ENCODE data around the gene NDRG2. TPM values are rescaled to one million over a fixed set of nuclear protein-coding genes. Genes with fewer than 3 reads are reported as not detected.

NDRG2 gene
- polyA plus RNA-seq, 3 donors = 6.8 to 11.7 (median 11.1) TPM

DNA sequence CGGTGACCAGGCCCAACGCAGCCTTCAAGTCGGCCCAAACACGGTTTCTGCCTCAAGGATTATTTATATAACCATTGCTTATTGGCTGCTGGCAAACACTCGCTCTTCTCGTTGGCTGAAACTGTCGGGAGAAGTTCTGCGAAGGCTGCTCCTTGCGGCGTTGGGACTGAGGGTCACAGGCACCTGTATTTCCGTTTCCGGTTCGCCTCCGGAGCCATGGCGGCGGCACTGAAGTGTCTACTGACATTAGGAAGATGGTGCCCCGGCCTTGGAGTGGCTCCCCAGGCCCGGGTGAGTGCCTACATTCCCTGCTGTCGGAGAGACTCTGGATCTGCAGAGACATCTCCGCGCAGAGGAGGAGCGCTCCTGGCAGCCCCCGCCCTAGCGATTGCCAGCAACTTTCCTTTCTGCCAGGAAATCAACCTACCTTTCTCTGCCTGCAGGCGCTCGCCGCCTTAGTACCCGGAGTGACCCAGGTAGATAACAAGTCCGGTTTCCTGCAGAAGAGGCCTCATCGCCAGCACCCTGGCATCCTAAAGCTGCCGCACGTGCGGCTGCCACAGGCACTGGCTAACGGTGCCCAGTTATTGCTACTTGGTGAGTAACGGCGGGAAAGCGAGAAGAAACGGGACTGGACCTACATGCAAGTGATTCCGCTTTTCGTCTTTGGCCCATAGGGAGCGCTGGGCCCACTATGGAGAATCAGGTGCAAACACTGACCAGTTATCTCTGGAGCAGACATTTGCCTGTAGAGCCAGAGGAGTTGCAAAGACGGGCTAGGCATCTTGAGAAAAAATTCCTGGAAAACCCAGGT is 34.9 kb downstream of the NDRG2 start, which contains the start of gene METTL17:
METTL17 (plus strand) TSS at position 194 of the 814 bp plus-strand sequence; CDS start at position 217, 23 bp downstream.
- H4K20me1 ChIP-seq (ENCODE audit: insufficient read depth, low read length) = peaks cover 4% of the 10 kb centered on the region
- H3K27me3 ChIP-seq (ENCODE audit: control insufficient read depth in 2 of 2, insufficient read depth in 2 of 2, low read length in 2 of 2) = no peaks in the 10 kb centered on the region
- Mint-ChIP-seq H3K27me3 (ENCODE audit: low read depth in 3 of 3) (peaks cover 0 to 2% (median 2%) of the 10 kb centered on the region in 3 donors), H3K27ac (peak within 1 kb of the TSS; percentile 70 to 92 (median 90)), H3K36me3 (peaks cover 30 to 36% of the 10 kb centered on the region in 2 donors), H3K4me3 (peak within 1 kb of the TSS; percentile 92 to 93), H3K9me3 (no peaks in the 10 kb centered on the region), H3K4me1 (peaks cover 55% of the 10 kb centered on the region)
- peak within 1 kb of the TSS; percentile 95 for H3K4me2 ChIP-seq (replicated peaks; ENCODE audit: extremely low read depth, low read length, poor library complexity, severe bottlenecking)
- peak within 1 kb of the TSS; percentile 64 to 82 for H3K27ac ChIP-seq (ENCODE audit: low read depth in 1 of 2, low read length in 2 of 2)
- peaks cover 29 to 38% of the 10 kb centered on the region in 2 donors for H3K36me3 ChIP-seq (replicated peaks in 1 of 2; ENCODE audit: control insufficient read depth in 1 of 2, insufficient read depth in 2 of 2, low read length in 2 of 2)
- WGBS (ENCODE audit: insufficient coverage) = under 1% methylated on average over 37 of the region's 42 CpGs
- H3K4me3 ChIP-seq (replicated peaks in 1 of 3; ENCODE audit: low read depth in 2 of 3, low read length in 3 of 3) = peak within 1 kb of the TSS; percentile 72 to 97 (median 72)
- H3K9me3 ChIP-seq (replicated peaks in 1 of 2; ENCODE audit: control insufficient read depth in 1 of 2, insufficient read depth in 1 of 2, low read length in 2 of 2) = no peaks in the 10 kb centered on the region
- peaks cover 46 to 60% of the 10 kb centered on the region in 2 donors for H3K4me1 ChIP-seq (ENCODE audit: control insufficient read depth in 1 of 2, insufficient read depth in 2 of 2, low read length in 2 of 2)
- H3K9ac ChIP-seq (ENCODE audit: insufficient read depth, low read length, poor library complexity, severe bottlenecking) = peak within 1 kb of the TSS; percentile 68
- peak; percentile 79 to 92 (median 86) for DNase-seq
- peak within 1 kb of the TSS; percentile 96 for H2AFZ ChIP-seq (ENCODE audit: insufficient read depth, low read depth, low read length, poor library complexity, severe bottlenecking)
- peaks cover 23% of the 10 kb centered on the region for H3K79me2 ChIP-seq (ENCODE audit: insufficient read depth, low read length)
- TF ChIP-seq, protein P1, sequence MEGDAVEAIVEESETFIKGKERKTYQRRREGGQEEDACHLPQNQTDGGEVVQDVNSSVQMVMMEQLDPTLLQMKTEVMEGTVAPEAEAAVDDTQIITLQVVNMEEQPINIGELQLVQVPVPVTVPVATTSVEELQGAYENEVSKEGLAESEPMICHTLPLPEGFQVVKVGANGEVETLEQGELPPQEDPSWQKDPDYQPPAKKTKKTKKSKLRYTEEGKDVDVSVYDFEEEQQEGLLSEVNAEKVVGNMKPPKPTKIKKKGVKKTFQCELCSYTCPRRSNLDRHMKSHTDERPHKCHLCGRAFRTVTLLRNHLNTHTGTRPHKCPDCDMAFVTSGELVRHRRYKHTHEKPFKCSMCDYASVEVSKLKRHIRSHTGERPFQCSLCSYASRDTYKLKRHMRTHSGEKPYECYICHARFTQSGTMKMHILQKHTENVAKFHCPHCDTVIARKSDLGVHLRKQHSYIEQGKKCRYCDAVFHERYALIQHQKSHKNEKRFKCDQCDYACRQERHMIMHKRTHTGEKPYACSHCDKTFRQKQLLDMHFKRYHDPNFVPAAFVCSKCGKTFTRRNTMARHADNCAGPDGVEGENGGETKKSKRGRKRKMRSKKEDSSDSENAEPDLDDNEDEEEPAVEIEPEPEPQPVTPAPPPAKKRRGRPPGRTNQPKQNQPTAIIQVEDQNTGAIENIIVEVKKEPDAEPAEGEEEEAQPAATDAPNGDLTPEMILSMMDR (IDR thresholded peaks at IDR 0.05) = peak; percentile 39
- intact Hi-C loops (cut with micrococcal nuclease) = no loop called here

DNA sequence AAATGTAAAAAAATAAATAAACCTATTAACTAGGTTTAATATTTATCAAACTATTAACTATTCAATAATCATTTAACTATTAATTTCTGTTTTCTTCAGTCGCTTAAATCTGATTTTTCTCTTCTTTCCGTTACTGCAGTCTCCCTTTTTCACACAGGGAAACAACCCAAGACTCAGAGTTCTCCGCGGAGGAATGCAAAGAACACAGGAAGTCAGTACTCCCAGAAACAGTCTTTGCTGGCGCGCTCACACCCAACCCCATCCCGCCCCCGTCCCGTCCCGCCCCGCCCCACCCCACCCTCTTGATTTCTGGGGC is 35.4 kb downstream of the NDRG2 start:
- intact Hi-C loops (cut with micrococcal nuclease) = no loop called here
- Histone ChIP-seq H3K9me3 (replicated peaks in 1 of 2; ENCODE audit: control insufficient read depth in 1 of 2, insufficient read depth in 1 of 2, low read length in 2 of 2) (no peaks in the 10 kb centered on the region), H3K4me1 (ENCODE audit: control insufficient read depth in 1 of 2, insufficient read depth in 2 of 2, low read length in 2 of 2) (peaks cover 50 to 63% of the 10 kb centered on the region in 2 donors), H2AFZ (ENCODE audit: insufficient read depth, low read depth, low read length, poor library complexity, severe bottlenecking) (peak overlapping the region; percentile 41), H3K27me3 (ENCODE audit: control insufficient read depth in 2 of 2, insufficient read depth in 2 of 2, low read length in 2 of 2) (no peaks in the 10 kb centered on the region), H3K79me2 (ENCODE audit: insufficient read depth, low read length) (peaks cover 23% of the 10 kb centered on the region), H4K20me1 (ENCODE audit: insufficient read depth, low read length) (peaks cover 4% of the 10 kb centered on the region), H3K9ac (ENCODE audit: insufficient read depth, low read length, poor library complexity, severe bottlenecking) (peak overlapping the region; percentile 68), H3K36me3 (replicated peaks in 1 of 2; ENCODE audit: control insufficient read depth in 1 of 2, insufficient read depth in 2 of 2, low read length in 2 of 2) (peaks cover 24 to 32% of the 10 kb centered on the region in 2 donors), H3K4me3 (replicated peaks in 1 of 3; ENCODE audit: low read depth in 2 of 3, low read length in 3 of 3) (peak overlapping the region; percentile 72 to 97 (median 72)), H3K4me2 (replicated peaks; ENCODE audit: extremely low read depth, low read length, poor library complexity, severe bottlenecking) (peak overlapping the region; percentile 95), H3K27ac (ENCODE audit: low read depth in 1 of 2, low read length in 2 of 2) (peak overlapping the region; percentile 64 to 72)
- Mint-ChIP-seq H3K9me3 (no peaks in the 10 kb centered on the region), H3K36me3 (peaks cover 24 to 30% of the 10 kb centered on the region in 2 donors), H3K27ac (peak overlapping the region; percentile 70 to 92 (median 90)), H3K27me3 (ENCODE audit: low read depth in 3 of 3) (peaks cover 0 to 2% (median 2%) of the 10 kb centered on the region in 3 donors), H3K4me3 (peak overlapping the region; percentile 92 to 93), H3K4me1 (peaks cover 57% of the 10 kb centered on the region)
- WGBS (ENCODE audit: insufficient coverage) = 0% methylated on average over 1 of the region's 11 CpGs
- DNase-seq = no peak
- TF ChIP-seq, protein P1 (IDR thresholded peaks at IDR 0.05) = no peak
